ENCODE results near the gene MAST3. TPM values are rescaled to one million over a fixed set of nuclear protein-coding genes. Genes with fewer than 3 reads are reported as not detected.

MAST3 gene
- polyA plus RNA-seq, 1 donor from 2014 or later = 2.3 TPM

DNA sequence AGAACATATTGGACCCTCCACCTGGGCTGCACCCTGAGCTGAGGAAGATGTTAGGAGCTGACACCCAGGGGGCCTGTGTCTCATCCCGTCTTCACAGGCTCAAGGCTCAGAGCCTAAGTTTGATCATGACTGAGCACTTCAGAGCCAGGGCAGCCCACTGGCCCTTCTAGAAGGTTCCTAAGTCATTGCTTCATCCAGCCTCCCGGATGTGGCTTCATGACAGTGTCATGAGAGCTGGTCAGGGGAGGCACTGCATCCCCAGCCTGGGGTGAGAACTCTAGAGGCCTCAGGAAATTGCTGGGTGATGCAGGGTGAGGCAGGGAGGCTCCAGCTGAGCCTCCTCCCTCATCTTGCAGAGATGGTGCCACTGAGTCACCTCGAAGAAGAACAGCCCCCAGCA is 30.5 kb downstream of the MAST3 start:
- Histone ChIP-seq H3K4me2 (ENCODE audit: low read length) (no peak overlapping the region), H4K20me1 (ENCODE audit: insufficient read depth) (no peaks in the 10 kb centered on the region), H3K27ac (ENCODE audit: low read length) (no peak overlapping the region), H3F3A (ENCODE audit: insufficient read depth, low read length, poor library complexity, severe bottlenecking) (no peaks in the 10 kb centered on the region), H3K27me3 (ENCODE audit: insufficient read depth, low read depth, low read length) (no peaks in the 10 kb centered on the region), H3K9ac (ENCODE audit: low read length) (no peak overlapping the region), H3K9me2 (ENCODE audit: insufficient read depth, low read length) (no peaks in the 10 kb centered on the region), H3K79me2 (replicated peaks; ENCODE audit: insufficient read depth, low read length) (no peaks in the 10 kb centered on the region), H3K36me3 (ENCODE audit: insufficient read depth, low read length) (no peaks in the 10 kb centered on the region), H3K4me3 (ENCODE audit: low read length) (no peak overlapping the region), H2AFZ (ENCODE audit: low read depth, low read length) (no peak overlapping the region), H3K9me3 (ENCODE audit: low read length) (no peaks in the 10 kb centered on the region)
- TF ChIP-seq, protein P1, sequence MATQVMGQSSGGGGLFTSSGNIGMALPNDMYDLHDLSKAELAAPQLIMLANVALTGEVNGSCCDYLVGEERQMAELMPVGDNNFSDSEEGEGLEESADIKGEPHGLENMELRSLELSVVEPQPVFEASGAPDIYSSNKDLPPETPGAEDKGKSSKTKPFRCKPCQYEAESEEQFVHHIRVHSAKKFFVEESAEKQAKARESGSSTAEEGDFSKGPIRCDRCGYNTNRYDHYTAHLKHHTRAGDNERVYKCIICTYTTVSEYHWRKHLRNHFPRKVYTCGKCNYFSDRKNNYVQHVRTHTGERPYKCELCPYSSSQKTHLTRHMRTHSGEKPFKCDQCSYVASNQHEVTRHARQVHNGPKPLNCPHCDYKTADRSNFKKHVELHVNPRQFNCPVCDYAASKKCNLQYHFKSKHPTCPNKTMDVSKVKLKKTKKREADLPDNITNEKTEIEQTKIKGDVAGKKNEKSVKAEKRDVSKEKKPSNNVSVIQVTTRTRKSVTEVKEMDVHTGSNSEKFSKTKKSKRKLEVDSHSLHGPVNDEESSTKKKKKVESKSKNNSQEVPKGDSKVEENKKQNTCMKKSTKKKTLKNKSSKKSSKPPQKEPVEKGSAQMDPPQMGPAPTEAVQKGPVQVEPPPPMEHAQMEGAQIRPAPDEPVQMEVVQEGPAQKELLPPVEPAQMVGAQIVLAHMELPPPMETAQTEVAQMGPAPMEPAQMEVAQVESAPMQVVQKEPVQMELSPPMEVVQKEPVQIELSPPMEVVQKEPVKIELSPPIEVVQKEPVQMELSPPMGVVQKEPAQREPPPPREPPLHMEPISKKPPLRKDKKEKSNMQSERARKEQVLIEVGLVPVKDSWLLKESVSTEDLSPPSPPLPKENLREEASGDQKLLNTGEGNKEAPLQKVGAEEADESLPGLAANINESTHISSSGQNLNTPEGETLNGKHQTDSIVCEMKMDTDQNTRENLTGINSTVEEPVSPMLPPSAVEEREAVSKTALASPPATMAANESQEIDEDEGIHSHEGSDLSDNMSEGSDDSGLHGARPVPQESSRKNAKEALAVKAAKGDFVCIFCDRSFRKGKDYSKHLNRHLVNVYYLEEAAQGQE (IDR thresholded peaks at IDR 0.05; ENCODE audit: borderline replicate concordance) = no peak
- TF ChIP-seq MXI1 (conservative IDR thresholded peaks at IDR 0.05; ENCODE audit: poor library complexity, severe bottlenecking) (no peak), EZH2 (IDR thresholded peaks at IDR 0.05; ENCODE audit: borderline replicate concordance, insufficient read depth, low read length, poor library complexity, severe bottlenecking) (no peak), SMC3 (conservative IDR thresholded peaks at IDR 0.05; ENCODE audit: poor library complexity) (no peak), RAD21 (conservative IDR thresholded peaks at IDR 0.05) (no peak), TAF1 (IDR thresholded peaks at IDR 0.05; ENCODE audit: low read depth) (no peak), EP300 (conservative IDR thresholded peaks at IDR 0.05; ENCODE audit: poor library complexity, severe bottlenecking) (no peak), POLR2AphosphoS5 (IDR thresholded peaks at IDR 0.05) (no peak)
- TF ChIP-seq, protein P2, sequence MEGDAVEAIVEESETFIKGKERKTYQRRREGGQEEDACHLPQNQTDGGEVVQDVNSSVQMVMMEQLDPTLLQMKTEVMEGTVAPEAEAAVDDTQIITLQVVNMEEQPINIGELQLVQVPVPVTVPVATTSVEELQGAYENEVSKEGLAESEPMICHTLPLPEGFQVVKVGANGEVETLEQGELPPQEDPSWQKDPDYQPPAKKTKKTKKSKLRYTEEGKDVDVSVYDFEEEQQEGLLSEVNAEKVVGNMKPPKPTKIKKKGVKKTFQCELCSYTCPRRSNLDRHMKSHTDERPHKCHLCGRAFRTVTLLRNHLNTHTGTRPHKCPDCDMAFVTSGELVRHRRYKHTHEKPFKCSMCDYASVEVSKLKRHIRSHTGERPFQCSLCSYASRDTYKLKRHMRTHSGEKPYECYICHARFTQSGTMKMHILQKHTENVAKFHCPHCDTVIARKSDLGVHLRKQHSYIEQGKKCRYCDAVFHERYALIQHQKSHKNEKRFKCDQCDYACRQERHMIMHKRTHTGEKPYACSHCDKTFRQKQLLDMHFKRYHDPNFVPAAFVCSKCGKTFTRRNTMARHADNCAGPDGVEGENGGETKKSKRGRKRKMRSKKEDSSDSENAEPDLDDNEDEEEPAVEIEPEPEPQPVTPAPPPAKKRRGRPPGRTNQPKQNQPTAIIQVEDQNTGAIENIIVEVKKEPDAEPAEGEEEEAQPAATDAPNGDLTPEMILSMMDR (IDR thresholded peaks at IDR 0.05; ENCODE audit: poor library complexity, severe bottlenecking) = no peak

DNA sequence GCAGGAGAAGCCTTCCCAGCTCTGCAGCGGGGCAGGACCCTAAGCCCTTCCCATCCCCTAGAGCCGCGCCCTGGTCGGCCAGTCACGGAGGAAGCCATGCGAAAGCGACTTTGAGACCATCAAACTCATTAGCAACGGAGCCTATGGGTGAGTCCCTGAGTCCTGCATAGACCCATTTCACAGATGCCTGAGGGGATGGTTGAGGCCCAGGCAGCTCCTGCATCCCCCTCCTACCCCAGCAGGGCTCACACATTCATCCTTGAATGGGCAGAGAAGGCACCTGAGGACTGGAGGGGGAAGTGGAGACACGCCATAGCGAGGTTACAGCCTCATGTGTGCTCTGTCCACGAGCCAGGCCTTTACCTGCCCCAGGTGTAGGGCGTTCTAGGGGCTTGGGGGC is 31.2 kb downstream of the MAST3 start:
- Histone ChIP-seq H3F3A (ENCODE audit: insufficient read depth, low read length, poor library complexity, severe bottlenecking) (no peaks in the 10 kb centered on the region), H3K27ac (ENCODE audit: low read length) (no peak overlapping the region)

More for the DNA sequence above, 31.2 kb downstream of the MAST3 start:
- Histone ChIP-seq H3K79me2 (replicated peaks; ENCODE audit: insufficient read depth, low read length) (no peaks in the 10 kb centered on the region), H3K9me2 (ENCODE audit: insufficient read depth, low read length) (no peaks in the 10 kb centered on the region), H3K27me3 (ENCODE audit: insufficient read depth, low read depth, low read length) (no peaks in the 10 kb centered on the region), H3K4me2 (ENCODE audit: low read length) (no peak overlapping the region), H3K9ac (ENCODE audit: low read length) (no peak overlapping the region), H3K4me3 (ENCODE audit: low read length) (no peak overlapping the region), H4K20me1 (ENCODE audit: insufficient read depth) (no peaks in the 10 kb centered on the region), H2AFZ (ENCODE audit: low read depth, low read length) (no peak overlapping the region), H3K9me3 (ENCODE audit: low read length) (no peaks in the 10 kb centered on the region), H3K36me3 (ENCODE audit: insufficient read depth, low read length) (no peaks in the 10 kb centered on the region)
- TF ChIP-seq TAF1 (IDR thresholded peaks at IDR 0.05; ENCODE audit: low read depth) (no peak), SMC3 (conservative IDR thresholded peaks at IDR 0.05; ENCODE audit: poor library complexity) (no peak), EP300 (conservative IDR thresholded peaks at IDR 0.05; ENCODE audit: poor library complexity, severe bottlenecking) (no peak), MXI1 (conservative IDR thresholded peaks at IDR 0.05; ENCODE audit: poor library complexity, severe bottlenecking) (no peak), EZH2 (IDR thresholded peaks at IDR 0.05; ENCODE audit: borderline replicate concordance, insufficient read depth, low read length, poor library complexity, severe bottlenecking) (no peak), RAD21 (conservative IDR thresholded peaks at IDR 0.05) (no peak), POLR2AphosphoS5 (IDR thresholded peaks at IDR 0.05) (no peak)
- TF ChIP-seq, protein P2 (IDR thresholded peaks at IDR 0.05; ENCODE audit: poor library complexity, severe bottlenecking) = no peak
- TF ChIP-seq, protein P1 (IDR thresholded peaks at IDR 0.05; ENCODE audit: borderline replicate concordance) = no peak
